GM12891 (cell line): Measurements from ENCODE around the gene ST6GALNAC1.

Source experiments
- DNase-seq: peaks from one replicate; pipeline ENCODE4 v3.0.0; 2011; ENCODE audit warnings: low spot score; ENCODE audit not compliant: insufficient read length
- FAIRE-seq: peaks from 2 replicates; lab custom pipeline; 2011; peaks lifted over from hg19 to GRCh38; lab: Jason Lieb, UNC
- PAX5 ChIP-seq: IDR thresholded peaks from 2 replicates; pipeline ENCODE4 v1.6.1; 2011; ENCODE audit warnings: low read length, moderate library complexity, mild to moderate bottlenecking; ENCODE audit not compliant: insufficient read depth, severe bottlenecking
- POLR2A ChIP-seq: IDR thresholded peaks from 2 replicates; pipeline ENCODE4 v1.6.1; 2011; ENCODE audit warnings: low read depth, low read length, control low read depth
- POLR2AphosphoS5 ChIP-seq: IDR thresholded peaks from 2 replicates; pipeline ENCODE4 v1.6.1; 2011; ENCODE audit warnings: low read depth, low read length, control low read depth
- POU2F2 ChIP-seq: IDR thresholded peaks from 2 replicates; pipeline ENCODE4 v1.6.1; 2011; ENCODE audit warnings: low read depth, mild to moderate bottlenecking, control low read depth, low read length, moderate library complexity
- SPI1 ChIP-seq: IDR thresholded peaks from 2 replicates; pipeline ENCODE4 v1.6.1; 2011; ENCODE audit warnings: low read depth, low read length, control low read depth
- TAF1 ChIP-seq: IDR thresholded peaks from 2 replicates; pipeline ENCODE4 v1.6.1; 2011; ENCODE audit warnings: low read depth, low read length, control low read depth

Gene ST6GALNAC1

DNA sequence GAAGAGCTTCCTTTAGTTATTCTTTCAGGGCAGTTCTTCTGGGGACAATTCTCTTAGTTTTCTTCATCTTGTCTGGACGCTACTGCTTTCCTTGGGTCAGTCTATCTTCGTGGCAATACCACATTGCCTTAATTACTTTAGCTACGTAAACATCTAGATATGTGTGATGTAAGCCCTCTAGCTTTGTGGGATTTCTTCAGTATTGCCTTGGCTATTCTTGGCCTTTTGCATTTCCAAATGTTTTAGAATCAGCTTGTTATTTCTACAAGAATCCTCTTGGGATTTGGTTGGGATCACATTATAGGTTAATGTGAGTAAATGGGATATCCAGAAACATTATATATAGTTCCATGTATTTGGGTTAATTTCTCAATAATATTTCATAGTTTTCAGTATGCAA lies 48.9 kb downstream of the ST6GALNAC1 start:
- no peak for DNase-seq
- no peak for TF ChIP-seq POLR2A
- TF ChIP-seq POU2F2 = no peak
- no peak for TF ChIP-seq SPI1
- TF ChIP-seq PAX5 = no peak
- no peak for TF ChIP-seq POLR2AphosphoS5
- TF ChIP-seq TAF1 = no peak
- FAIRE-seq = no peak

DNA sequence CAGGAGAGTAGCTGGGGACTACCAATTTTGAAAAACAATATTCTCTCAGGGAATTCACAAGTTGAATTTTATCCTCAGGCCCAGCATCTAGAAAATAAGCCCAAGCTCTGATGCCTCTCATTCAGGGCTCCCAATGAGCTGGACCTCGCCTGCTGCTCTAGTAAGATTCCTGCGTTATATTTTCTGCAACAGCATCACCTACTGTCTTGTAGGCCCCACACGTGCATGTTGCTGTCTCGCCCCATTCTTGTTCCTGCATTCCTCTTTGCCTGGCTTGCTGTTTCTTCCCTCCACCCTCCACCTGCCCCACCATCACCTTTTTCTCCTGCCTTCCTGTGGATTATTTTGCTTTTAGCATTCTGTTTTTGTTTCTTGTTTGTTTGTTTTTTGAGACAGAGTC lies 49.6 kb downstream of the ST6GALNAC1 start:
- no peak for DNase-seq
- TF ChIP-seq PAX5 (no peak), POLR2AphosphoS5 (no peak)
- FAIRE-seq = no peak

DNA sequence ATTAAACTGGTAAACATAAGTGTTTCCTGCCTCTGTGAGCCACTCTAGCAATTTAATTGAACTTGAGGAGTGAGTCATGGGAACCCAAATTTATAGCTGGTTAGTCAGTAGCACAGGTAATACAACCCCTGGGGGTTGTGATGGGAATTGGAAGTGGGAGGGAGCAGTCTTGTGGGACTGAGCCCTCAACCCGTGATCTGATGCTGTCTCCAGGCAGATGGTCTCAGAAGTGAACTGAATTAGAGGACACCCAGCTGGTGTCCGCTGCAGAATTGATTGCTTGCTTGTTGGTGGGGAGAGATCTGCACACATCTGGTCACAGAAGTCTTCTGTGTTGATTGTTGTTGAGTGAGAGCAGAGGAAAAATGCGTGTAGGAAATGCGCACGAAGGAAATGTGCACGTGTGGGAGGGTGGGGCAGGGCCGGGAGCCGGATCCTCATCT lies 50.2 kb downstream of the ST6GALNAC1 start:
- TF ChIP-seq TAF1 (no peak), SPI1 (no peak), POLR2AphosphoS5 (no peak), PAX5 (no peak), POLR2A (no peak), POU2F2 (no peak)
- no peak for FAIRE-seq

DNA sequence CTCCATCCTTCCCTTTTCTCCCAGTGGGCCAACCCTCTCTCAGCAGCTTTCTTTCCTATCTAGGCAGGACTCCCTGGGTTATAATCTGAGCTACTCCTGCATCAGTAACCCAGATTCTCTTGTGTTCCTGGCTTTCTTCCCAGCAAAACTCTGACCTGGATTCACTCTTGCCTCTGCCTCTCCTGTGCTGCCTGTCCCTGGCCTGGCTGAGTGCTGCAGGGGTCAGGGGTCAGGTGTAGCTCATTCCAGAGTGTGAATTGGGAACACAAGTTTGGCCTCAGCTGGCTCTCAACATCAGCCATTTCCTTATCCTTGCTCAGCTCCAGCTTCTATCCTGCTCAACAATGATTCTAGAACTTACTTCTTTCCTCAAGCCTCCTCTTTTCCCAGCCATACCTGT lies 55.4 kb downstream of the ST6GALNAC1 start:
- DNase-seq = no peak
- no peak for TF ChIP-seq TAF1
- no peak for TF ChIP-seq POLR2AphosphoS5
- TF ChIP-seq SPI1 = no peak
- TF ChIP-seq PAX5 = no peak
- no peak for TF ChIP-seq POLR2A
- TF ChIP-seq POU2F2 = no peak
- no peak for FAIRE-seq

More for the DNA sequence above, 50.2 kb downstream of the ST6GALNAC1 start:
- DNase-seq = no peak

DNA sequence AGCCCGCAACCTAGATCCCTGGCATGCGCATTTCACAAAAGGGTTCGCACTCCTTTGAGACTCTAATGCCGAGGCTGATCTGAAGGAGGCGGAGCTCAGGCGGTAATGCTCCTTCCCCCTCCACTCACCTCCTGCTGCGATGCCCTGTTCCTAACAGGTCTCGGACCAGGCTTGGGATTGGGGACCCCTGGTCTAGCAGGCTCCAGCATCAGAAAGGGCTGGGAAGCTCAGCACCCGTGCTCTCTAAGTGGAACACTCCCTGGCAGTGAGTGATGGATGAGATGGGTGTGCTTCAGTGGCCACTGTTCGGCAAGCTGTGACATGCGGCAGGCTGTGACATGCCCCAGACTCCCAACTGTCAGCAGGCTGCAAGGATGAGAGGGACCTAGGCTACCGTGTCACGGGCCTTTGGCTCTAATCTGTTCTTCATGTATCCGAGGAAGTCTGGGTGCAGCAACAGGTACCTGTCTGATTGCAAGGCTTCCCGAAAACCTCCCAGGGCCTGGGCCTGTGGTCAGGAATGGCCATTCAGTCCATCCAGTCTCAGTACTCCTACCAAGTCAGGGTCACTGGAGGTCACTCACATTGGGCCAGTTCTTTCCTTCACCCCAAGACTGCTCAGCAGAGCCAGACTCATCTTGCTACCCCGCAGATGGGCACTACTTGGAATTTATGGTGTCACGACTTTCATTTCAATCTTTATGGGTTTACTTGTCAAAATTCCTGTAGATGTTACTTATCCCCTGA lies 56.6 kb downstream of the ST6GALNAC1 start:
- no peak for DNase-seq
- TF ChIP-seq SPI1 = no peak
- no peak for TF ChIP-seq POU2F2
- no peak for TF ChIP-seq PAX5
- TF ChIP-seq POLR2AphosphoS5 = no peak
- TF ChIP-seq TAF1 = no peak
- TF ChIP-seq POLR2A = no peak
- FAIRE-seq = peak; percentile 38

DNA sequence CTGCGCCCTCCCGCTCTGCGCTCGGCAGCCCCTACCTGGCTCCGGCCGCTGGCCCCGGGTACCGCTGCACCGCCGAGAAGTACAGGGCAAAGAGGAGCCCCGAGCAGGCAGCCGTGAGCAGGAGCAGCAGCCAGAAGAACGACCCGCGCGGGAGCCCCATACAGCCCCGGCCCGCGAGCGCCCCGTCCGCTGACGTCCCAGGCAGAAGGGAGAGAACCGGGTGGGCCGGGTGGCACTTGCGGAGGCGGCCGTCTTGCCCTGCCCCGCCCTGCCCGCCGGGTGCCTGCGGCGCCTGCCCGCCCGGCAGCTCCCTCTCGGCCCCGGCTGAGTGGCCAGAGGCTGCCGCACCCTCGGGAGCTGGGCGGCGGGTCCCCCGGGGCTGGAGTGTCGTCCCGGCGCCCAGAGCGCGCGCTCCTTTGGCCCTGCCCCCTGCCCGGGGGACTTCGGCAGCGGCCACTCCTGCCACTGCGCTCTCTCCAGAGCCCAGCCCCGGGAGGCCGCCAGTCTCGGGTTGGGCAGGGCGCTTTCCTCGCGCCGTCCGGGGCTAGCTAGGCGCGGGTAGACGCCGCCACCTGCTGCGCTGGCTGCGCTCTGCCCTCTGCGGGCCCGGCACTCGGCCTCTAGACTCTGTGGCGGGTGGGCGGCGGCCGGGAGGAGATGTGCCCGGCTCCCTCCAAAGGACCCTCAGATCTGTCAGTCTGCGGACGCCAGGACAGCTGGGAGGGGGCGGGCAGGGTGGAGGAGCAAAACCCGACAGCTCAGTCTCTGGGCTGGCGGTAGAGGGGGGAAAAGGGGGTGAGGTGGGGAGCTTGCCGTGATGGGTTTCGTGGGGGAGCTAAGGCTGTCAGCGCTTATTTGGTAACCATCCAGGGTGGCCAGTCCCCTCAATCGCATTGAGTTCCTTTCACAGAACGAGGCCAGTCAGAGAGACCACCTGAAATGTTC lies 57.6 kb downstream of the ST6GALNAC1 start, which contains the start of gene ST6GALNAC2:
TSS of gene ST6GALNAC2 (minus strand) at position 212 of the 945 bp plus-strand sequence. CDS start at position 160, 52 bp downstream.
- FAIRE-seq (no peak), DNase-seq (no peak)
- TF ChIP-seq TAF1 = no peak
- TF ChIP-seq POU2F2 = no peak
- TF ChIP-seq POLR2A = no peak
- TF ChIP-seq POLR2AphosphoS5 = no peak
- no peak for TF ChIP-seq PAX5
- no peak for TF ChIP-seq SPI1

DNA sequence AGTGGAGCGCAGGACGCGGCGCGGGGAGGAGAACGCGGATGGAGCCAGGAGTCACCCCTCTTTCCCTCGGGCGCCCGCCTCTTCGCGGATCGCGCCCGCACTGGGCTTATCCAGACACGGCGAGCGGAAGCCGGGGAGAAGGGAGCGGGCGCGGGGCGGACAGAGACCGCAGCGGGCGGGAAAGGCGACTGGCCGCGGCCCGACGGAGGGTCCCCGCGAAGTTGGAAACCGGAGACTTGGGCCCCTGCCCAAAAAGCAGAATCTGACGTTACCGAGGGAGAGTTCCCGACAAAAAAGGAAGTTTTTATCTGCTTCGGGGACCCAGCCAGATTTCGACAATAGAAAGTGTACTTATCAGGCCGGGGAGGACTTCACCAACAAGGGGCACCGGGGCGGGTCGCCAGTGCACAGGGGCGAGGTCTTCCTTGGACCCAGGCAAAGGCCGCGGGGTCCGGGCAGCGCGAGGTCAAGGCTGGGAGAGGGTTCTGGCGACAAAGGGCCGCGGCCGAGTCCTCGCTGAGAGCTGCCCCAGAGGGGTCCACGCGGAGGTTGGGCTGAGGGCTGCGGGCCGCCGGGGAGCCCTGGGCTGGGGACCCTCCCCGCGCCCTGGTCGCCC lies 58.4 kb downstream of the ST6GALNAC1 start:
- no peak for DNase-seq
- TF ChIP-seq SPI1 (no peak), PAX5 (no peak), TAF1 (no peak), POLR2AphosphoS5 (no peak), POLR2A (no peak), POU2F2 (no peak)
- FAIRE-seq = no peak

DNA sequence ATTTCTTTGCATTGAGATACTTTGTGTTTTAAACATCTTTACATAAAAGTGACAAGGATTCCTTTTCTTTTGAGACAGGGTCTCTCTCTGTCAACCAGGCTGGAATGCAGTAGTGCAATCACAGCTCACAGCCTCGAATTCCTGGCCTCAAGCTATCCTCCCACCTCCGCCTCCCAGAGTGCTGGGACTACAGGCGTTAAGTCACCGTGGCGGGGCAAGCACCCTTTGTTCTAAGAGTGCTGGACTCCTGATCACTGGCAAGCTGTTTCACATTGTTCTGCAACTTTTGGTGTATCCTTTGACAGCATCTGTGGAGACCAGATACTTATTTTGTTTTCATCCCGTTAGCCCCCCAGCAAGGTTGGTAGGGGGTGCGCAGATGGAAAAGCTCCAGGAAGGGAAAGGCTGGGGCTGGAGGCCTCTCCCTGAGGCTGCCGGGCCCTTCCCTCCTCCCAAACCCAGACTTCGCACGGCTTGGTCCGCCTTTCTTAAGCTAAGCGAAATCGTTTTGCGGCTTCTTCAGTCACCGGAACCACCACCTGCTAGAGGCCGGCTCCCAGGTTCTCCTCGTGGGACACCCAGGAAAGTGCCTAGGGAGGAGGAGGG lies 59.0 kb downstream of the ST6GALNAC1 start:
- no peak for DNase-seq
- no peak for TF ChIP-seq PAX5
- TF ChIP-seq SPI1 = no peak
- TF ChIP-seq TAF1 = no peak
- TF ChIP-seq POLR2A = no peak
- no peak for TF ChIP-seq POLR2AphosphoS5
- TF ChIP-seq POU2F2 = no peak

DNA sequence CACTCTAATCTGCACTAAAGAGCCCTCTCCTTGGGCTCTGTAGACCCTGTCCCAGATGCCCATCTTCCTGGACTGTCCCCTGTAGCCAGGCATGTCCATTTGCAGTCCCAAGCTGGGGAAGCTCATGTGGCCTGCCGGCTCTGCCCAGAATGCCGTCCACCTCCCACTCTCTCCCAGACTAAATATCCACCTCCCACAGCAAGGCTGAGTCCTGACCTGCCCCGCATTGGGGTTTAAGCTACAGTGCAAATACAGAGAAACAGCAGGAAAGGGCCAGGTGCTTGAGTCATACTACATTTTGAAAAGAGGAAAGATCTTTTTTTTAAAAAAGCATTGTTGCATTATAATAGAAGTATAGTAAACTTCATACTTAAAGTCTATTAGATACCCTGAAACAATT lies 60.9 kb downstream of the ST6GALNAC1 start:
- no peak for DNase-seq
- FAIRE-seq = no peak
- TF ChIP-seq PAX5 = no peak
- TF ChIP-seq POLR2AphosphoS5 = no peak
- no peak for TF ChIP-seq SPI1
- no peak for TF ChIP-seq POLR2A
- no peak for TF ChIP-seq TAF1
- TF ChIP-seq POU2F2 = no peak

More for the DNA sequence above, 59.0 kb downstream of the ST6GALNAC1 start:
- FAIRE-seq = no peak
